UCSD-AML1 (cell line): Measurements from ENCODE around the gene RABL2A.
"Not testable (repeated sequence)": the region's sequence is repeated elsewhere in the genome, so short reads cannot be mapped to it uniquely, and the experiment has no call there.

Experiments
- DNase-seq: peaks from one replicate; lab custom pipeline; 2025; ENCODE audit not compliant: unreplicated experiment; lab: John Stamatoyannopoulos, UW

Gene RABL2A

DNA sequence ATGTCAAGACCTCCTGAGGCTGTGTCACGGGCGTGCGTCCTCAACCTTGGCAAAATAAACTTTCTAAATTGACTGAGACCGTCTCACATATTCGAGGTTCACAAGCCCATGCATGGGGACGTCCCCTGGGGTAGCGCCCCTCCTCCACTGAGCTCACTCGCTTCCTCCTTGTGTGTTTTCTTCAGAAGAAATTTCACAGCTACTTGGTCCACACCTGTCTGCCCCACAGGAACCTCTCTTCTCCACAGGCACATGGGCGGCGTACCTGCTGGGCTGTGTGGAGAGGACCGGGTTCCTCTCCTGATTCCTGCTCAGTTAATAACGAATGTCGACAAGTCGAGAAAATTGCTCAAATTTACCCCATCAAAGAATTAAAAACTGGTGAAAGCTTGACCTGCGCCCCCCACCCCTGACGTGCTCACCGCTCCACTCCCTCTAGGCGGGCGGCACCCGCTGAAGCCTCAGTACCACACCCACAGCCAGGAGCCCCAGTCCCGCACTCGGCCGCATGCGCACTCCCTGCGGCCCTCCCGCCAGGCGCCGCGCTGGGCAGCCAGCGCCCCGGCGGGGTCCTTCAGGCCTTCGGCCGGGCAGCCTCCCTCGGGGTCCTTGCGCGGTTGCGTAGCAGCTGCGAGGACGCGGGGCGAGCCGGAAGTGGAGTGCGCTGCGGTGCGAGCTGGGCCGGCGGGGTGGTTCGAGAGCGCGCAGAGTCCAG is at the start of gene RABL2A:
Gene RABL2A (plus strand): TSS at position 651 of the 715 bp plus-strand sequence. CDS start 1,341 bp downstream, outside the sequence.
- not testable (repeated sequence) for DNase-seq

GRCh38 chr2:113578508-113578907 is 48.6 kb upstream of the RABL2A start:
- DNase-seq = not testable (repeated sequence)

- not testable (repeated sequence) for DNase-seq
Observed at GRCh38 chr2:113582473-113582872, 44.6 kb upstream of the RABL2A start.

GRCh38 chr2:113583521-113584225 is 43.4 kb upstream of the RABL2A start:
- not testable (repeated sequence) for DNase-seq

DNA sequence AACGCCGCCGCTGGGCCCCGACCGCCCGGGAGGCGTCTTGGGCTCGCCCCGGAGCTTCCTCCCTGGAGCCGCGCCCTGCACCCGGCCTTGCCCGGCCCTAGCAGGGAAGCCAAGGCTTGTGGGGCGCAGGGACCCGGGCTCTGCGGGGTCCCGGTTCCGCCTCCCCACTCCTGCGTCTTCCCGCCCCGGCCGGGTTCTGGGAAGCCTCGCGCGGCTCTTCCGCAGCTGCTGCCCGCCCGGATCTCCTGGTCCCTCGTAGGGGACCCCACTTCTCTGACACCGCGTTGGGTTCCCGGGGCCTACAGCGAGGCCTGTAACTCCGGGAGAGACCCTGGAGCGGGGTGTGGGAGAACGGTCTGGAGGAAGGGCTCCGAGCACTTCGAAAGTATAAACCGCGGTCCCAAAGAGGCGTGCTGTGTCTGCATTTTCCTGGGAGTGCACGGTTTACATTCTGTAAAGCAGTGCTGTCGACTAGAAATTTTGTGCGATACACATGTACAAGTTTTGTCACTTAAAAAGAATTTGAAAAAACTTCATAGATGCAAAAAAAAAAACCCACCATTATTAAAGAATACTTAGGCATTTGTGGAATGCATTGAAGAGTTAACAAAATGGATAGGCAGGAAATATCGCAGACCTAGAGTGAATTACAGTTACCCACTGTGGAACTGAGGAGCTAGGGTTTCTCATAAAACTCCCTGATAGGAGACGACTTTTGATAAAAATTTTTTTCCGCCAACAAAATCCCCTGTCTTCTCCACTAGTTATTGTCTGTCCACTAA is 42.6 kb upstream of the RABL2A start:
- not testable (repeated sequence) for DNase-seq

DNA sequence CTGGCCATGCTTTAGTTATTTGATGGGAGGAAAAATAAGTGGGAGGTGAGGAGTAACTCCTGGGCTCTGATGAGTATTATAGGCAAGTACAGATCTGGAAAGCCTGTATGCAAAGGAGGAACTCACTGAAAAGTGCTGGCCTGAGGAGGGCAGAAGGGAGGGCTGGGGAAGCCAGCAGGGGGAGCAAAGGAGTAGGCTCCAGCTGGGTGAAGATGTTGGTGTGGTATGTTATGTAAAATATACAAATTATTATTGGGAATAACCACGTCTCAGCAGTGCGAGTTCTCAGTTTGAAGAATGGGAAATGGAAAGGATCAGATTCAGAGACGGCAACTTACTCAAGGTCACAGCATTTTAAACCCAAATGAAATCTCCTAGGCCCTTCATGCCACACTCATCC is 39.9 kb upstream of the RABL2A start:
- DNase-seq = not testable (repeated sequence)

DNA sequence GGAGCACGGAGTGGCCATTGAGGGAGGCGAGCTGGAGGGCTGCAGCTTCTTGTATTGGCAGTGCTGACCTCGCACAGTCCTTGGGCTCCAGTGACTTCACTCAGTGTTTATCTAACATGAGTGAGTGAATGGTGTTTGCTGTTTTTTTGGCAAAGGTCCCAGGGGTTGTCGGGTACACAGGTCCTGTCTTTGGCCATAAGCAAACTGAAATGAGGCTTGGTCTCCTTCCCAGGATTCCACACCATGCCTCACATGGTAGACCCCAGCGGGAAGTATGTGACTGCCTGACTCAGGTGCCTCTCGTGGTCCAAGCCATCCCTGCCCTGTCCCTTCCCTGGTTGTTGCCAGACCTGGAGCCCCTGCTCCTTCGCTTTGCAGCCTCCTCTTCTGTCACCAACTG is 37.5 kb upstream of the RABL2A start:
- not testable (repeated sequence) for DNase-seq

- DNase-seq = not testable (repeated sequence)
Observed at GRCh38 chr2:113591926-113592325, 35.1 kb upstream of the RABL2A start.

DNA sequence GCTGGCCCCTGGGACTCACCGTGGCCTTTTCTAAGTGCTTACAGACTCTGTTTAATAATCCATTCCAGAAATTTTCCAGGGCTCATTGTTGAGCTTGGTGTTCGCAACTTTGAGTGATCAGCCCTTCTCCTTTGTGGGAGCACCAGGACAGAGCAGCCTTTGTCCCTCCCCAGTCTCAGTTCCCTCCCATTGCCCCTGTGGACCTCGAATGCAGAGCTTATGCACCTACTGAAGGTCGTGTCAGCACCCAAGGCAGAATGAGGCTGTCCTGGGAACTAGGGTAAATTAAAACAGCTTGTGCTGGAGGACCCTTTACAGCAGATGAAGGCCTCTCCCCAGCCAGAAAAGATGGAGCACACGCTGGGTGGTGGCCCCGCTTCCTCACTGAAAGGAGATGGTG is 33.8 kb upstream of the RABL2A start:
- DNase-seq = not testable (repeated sequence)

DNA sequence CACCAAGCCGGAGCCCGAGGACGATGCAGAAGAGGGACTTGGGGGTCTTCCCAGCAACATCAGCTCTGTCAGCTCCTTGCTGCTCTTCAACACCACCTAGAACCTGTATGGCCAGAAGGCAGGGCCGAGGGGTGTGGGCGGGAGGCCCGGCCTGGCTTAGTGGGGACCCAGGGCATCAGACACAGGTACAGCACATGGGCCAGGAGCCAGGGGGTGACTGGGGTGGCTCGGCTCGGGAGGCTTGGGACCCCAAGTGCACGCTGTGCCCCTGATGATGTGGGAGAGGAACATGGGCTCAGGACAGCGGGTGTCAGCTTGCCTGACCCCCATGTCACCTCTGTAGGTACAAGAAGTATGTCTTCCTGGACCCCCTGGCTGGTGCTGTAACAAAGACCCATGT is 31.3 kb upstream of the RABL2A start:
- not testable (repeated sequence) for DNase-seq

GRCh38 chr2:113597164-113597563 is 29.9 kb upstream of the RABL2A start:
- not testable (repeated sequence) for DNase-seq

- not testable (repeated sequence) for DNase-seq
Observed at GRCh38 chr2:113597572-113597971, 29.5 kb upstream of the RABL2A start.

DNA sequence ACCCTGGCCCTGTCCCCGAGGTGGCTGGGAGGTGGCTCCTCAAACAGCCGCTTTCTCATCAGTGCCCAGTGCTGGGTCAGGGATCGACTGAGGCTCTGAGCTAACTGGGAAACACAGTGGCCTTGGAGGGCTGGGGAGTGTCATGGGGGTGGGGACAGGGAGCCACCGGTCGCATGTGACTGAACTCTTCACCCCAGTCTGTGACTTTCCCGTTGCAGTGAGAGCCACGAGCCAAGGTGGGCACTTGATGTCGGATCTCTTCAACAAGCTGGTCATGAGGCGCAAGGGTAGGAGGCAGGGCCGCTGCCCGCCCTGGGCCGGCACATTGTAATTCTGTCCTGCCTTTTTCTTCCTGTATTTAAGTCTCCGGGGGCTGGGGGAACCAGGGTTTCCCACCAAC is 28.9 kb upstream of the RABL2A start:
- not testable (repeated sequence) for DNase-seq

DNA sequence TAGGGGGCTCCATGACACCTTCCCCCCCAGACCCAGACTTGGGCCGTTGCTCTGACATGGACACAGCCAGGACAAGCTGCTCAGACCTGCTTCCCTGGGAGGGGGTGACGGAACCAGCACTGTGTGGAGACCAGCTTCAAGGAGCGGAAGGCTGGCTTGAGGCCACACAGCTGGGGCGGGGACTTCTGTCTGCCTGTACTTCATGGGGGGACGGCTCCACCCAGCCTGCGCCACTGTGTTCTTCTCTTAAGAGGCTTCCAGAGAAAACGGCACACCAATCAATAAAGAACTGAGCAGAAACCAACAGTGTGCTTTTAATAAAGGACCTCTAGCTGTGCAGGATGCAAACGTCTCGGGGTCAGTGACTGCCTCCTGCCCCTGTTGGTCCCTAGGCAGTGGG is 28.3 kb upstream of the RABL2A start:
- not testable (repeated sequence) for DNase-seq

DNA sequence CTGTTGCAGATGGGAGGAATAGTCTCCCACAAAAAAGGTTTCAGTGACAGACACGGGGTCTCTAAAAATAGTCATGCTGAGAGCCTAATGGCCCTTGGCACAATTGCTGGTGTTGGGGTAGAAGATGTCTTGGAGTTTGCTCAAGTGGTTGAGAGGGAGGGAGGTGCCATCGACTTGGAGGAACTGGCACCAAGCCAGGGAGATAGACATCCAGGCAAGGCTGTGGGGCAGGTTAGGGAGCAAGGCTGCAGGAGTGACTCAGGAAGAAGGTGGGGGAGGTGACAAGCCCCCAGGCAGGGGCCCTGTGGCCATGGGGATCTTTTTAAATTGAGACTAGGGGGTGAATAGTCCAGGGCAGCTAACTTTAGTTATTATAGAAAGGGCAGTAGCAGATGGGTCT is 27.9 kb upstream of the RABL2A start:
- DNase-seq = not testable (repeated sequence)

GRCh38 chr2:113602040-113602769 is 24.9 kb upstream of the RABL2A start:
- DNase-seq = not testable (repeated sequence)

- DNase-seq = no peak
Observed at GRCh38 chr2:113602869-113603466, 24.1 kb upstream of the RABL2A start.

DNA sequence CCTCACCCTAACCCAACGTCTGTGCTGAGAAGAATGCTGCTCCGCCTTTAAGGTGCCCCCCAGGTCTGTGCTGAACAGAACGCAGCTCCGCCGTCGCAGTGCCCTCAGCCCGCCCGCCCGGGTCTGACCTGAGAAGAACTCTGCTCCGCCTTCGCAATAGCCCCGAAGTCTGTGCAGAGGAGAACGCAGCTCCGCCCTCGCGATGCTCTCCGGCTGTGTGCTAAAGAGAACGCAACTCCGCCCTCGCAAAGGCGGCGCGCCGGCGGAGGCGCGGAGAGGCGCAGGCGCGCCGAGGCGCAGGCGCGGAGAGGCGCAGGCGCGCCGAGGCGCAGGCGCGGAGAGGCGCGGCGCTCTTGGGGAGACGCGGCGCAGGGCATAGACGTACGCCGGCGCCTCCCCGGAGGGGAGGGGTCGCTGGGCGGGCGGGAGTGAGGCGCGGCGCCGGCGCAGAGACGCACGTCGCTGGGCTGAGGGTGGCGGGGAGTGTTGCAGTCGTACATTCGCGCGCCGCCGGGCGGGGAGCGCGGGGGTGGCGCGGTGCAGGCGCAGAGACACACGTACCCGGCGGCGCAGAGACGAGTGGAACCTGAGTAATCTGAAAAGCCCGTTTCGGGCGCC is 23.5 kb upstream of the RABL2A start:
- DNase-seq = not testable (repeated sequence)

DNA sequence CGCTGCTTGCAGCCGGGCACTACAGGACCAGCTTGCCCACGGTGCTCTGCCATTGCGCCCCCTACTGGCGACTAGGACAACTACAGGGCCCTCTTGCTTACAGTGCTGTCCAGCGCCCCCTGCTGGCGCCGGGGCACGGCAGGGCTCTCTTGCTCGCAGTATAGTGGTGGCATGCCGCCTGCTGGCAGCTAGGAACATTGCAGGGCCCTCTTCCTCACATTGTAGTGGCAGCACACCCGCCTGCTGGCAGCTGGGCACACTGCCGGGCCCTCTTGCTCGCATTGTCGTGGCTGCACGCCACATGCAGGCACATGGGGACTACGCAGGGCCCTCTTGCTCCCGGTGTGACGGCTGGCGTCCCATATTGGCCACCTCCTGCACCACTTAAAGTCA is 23.0 kb upstream of the RABL2A start:
- not testable (repeated sequence) for DNase-seq

GRCh38 chr2:113604661-113605060 is 22.4 kb upstream of the RABL2A start:
- DNase-seq = not testable (repeated sequence)
